Glutamatergic neuron (in vitro differentiated cells): ENCODE data around the gene USO1. TPM values are rescaled to one million over a fixed set of nuclear protein-coding genes. Genes with fewer than 3 reads are reported as not detected.

Source experiments
- DNase-seq: peaks from one replicate; pipeline ENCODE4 v3.0.0; 2022
- H3K27ac Mint-ChIP-seq: one replicate; pipeline ENCODE4 v1.8.0; 2020; ENCODE audit warnings: mild to moderate bottlenecking, mixed read lengths, inconsistent platforms; ENCODE audit not compliant: unreplicated experiment
- H3K27me3 Mint-ChIP-seq: one replicate; pipeline ENCODE4 v1.8.0; 2020; ENCODE audit warnings: mild to moderate bottlenecking, moderate library complexity, mixed read lengths, inconsistent platforms; ENCODE audit not compliant: unreplicated experiment
- H3K36me3 Mint-ChIP-seq: one replicate; pipeline ENCODE4 v1.8.0; 2020; ENCODE audit warnings: mild to moderate bottlenecking, mixed read lengths, inconsistent platforms; ENCODE audit not compliant: unreplicated experiment
- H3K4me1 Mint-ChIP-seq: one replicate; pipeline ENCODE4 v1.8.0; 2020; ENCODE audit warnings: mild to moderate bottlenecking, low read depth, mixed read lengths, inconsistent platforms; ENCODE audit not compliant: unreplicated experiment
- H3K4me3 Mint-ChIP-seq: one replicate; pipeline ENCODE4 v1.8.0; 2020; ENCODE audit warnings: mild to moderate bottlenecking, mixed read lengths, inconsistent platforms; ENCODE audit not compliant: unreplicated experiment
- H3K9me3 Mint-ChIP-seq: one replicate; pipeline ENCODE4 v1.8.0; 2020; ENCODE audit warnings: mild to moderate bottlenecking, moderate library complexity, mixed read lengths, inconsistent platforms; ENCODE audit not compliant: unreplicated experiment
- total RNA-seq: library from RNA; stranded (reverse); fragmentation: NEBNext Ultra II Directional; extraction: Animal tissue kit (Norgen Biotek cat#: 25700); gene quantifications from one replicate; pipeline ENCODE4 v1.2.1, GENCODE V29; 2021; ENCODE audit not compliant: unreplicated experiment
- TF ChIP-seq, protein P1 (sequence below): fragments of 200-600 bp; sonication (generic); IDR thresholded peaks from one replicate; pipeline ENCODE4 v1.5.0; 2021; ENCODE audit not compliant: partially characterized antibody, unreplicated experiment

USO1 gene
- total RNA-seq, 1 donor from 2014 or later = 32.5 TPM

DNA sequence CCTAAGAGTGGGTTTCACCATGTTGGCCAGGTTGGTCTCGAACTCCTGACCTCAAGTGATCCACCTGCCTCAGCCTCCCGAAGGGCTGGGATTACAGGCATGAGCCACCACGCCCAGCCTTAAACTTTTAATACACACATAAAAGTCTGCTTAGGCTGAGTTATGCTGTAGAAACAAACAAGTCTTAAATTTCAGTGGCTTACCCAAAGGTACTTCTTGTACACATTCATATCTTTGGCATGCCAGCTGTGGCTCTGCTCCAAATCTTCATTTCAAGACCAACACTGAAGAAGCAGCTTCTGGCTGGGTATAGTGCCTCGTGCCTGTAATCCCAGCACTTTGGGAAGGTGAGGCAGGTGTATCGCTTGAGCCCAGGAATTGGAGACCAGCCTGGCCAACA is 97.6 kb downstream of the USO1 start:
- H3K9me3 Mint-ChIP-seq = no peaks in the 10 kb centered on the region
- TF ChIP-seq, protein P1, sequence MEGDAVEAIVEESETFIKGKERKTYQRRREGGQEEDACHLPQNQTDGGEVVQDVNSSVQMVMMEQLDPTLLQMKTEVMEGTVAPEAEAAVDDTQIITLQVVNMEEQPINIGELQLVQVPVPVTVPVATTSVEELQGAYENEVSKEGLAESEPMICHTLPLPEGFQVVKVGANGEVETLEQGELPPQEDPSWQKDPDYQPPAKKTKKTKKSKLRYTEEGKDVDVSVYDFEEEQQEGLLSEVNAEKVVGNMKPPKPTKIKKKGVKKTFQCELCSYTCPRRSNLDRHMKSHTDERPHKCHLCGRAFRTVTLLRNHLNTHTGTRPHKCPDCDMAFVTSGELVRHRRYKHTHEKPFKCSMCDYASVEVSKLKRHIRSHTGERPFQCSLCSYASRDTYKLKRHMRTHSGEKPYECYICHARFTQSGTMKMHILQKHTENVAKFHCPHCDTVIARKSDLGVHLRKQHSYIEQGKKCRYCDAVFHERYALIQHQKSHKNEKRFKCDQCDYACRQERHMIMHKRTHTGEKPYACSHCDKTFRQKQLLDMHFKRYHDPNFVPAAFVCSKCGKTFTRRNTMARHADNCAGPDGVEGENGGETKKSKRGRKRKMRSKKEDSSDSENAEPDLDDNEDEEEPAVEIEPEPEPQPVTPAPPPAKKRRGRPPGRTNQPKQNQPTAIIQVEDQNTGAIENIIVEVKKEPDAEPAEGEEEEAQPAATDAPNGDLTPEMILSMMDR = no peak
- H3K4me1 Mint-ChIP-seq = no peaks in the 10 kb centered on the region
- H3K27me3 Mint-ChIP-seq = no peaks in the 10 kb centered on the region
- no peak for DNase-seq
- no peak overlapping the region for H3K27ac Mint-ChIP-seq
- H3K4me3 Mint-ChIP-seq = no peak overlapping the region
- no peaks in the 10 kb centered on the region for H3K36me3 Mint-ChIP-seq

DNA sequence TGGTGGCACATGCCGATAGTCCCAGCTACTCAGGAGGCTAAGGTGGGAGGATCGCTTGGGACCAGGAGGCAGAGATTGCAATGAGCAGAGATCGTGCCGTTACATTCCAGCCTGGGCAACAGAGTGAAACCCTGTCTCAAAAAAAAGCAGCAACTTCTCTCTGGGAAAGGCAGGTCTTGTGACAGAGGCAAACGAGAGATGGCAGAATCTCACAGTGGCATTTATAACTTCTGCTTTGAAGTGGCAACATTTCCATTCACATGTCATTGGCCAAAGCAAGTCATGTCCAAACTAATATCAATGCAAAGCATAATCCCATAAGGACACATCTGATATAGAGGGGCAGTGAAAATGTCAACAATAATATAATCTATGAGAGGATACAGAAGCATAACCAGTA is 98.0 kb downstream of the USO1 start:
- no peaks in the 10 kb centered on the region for H3K4me1 Mint-ChIP-seq
- no peaks in the 10 kb centered on the region for H3K27me3 Mint-ChIP-seq
- no peak overlapping the region for H3K27ac Mint-ChIP-seq
- H3K36me3 Mint-ChIP-seq = no peaks in the 10 kb centered on the region
- TF ChIP-seq, protein P1 = no peak
- no peak for DNase-seq
- no peak overlapping the region for H3K4me3 Mint-ChIP-seq
- H3K9me3 Mint-ChIP-seq = no peaks in the 10 kb centered on the region

DNA sequence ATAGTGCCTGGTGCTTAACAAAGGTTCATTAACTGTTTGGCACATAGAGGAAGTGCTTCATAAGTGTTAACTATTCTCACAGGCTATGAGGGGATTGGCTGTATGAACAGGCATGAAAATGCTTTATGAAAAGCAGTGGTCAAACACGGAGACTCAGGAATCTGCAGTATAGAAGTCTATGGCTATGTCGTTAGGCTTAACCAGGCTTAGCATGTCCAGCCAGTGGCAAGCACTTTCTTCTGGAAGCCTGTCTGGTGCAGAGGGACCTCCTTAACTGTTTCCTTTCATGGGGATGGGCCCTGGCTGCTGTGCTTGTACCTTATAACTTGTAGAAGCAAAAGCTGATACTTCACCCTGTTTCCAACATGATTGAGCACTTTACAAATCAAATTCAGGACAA is 99.4 kb downstream of the USO1 start:
- Mint-ChIP-seq H3K9me3 (no peaks in the 10 kb centered on the region), H3K27ac (no peak overlapping the region), H3K4me3 (no peak overlapping the region), H3K27me3 (no peaks in the 10 kb centered on the region), H3K4me1 (no peaks in the 10 kb centered on the region), H3K36me3 (no peaks in the 10 kb centered on the region)
- TF ChIP-seq, protein P1 = no peak
- DNase-seq = no peak

DNA sequence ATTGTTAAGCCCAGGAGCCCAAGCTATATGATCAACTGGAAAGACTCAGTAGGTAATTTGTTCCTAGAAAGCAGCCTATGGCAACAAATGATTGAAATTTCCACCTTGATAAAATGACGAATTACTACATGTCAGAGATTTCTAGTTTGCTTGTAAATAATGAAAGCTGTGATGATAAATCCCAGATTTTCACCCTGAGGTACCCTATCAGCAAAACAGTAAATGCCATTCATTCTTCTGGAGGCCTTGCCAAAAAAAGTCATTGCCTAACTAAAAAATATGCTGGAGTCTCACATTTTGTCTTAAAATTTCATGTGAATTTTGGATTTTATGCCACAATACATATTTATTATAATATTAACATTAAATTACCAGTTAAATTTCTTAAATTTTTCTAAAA is 106.5 kb downstream of the USO1 start:
- H3K4me3 Mint-ChIP-seq = no peak overlapping the region
- TF ChIP-seq, protein P1 = no peak
- no peak overlapping the region for H3K27ac Mint-ChIP-seq
- no peaks in the 10 kb centered on the region for H3K9me3 Mint-ChIP-seq
- no peak for DNase-seq
- peaks cover 2% of the 10 kb centered on the region for H3K27me3 Mint-ChIP-seq
- H3K4me1 Mint-ChIP-seq = peaks cover 5% of the 10 kb centered on the region
- no peaks in the 10 kb centered on the region for H3K36me3 Mint-ChIP-seq

DNA sequence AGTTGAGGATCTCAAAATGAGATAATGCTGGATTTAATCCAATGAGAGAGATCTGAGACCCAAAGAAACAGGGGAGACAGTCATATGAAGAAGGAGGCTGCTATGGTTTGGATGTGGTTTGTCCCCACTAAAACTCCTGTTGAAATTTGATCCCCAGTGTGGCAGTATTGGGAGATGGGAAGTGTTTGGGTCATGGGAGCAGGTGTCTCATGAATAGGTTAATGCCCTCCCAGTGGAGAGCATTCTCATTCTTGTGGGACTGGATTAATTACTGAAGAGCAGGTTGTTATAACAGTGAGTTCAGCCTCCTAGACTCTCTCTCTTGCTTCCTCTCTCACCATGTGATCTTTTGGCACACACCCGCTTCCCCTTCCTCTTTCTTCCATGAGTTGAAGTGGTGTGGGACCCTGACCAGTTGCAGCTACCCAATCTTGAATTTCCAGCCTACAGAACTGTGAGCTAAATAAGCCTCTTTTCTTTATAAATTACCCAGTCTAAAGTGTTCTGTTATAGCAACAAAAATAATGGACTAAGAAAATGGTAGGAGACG is 107.6 kb downstream of the USO1 start:
- Mint-ChIP-seq H3K27ac (no peak overlapping the region), H3K36me3 (no peaks in the 10 kb centered on the region), H3K9me3 (no peaks in the 10 kb centered on the region), H3K4me1 (peaks cover 5% of the 10 kb centered on the region), H3K27me3 (peaks cover 2% of the 10 kb centered on the region), H3K4me3 (no peak overlapping the region)
- no peak for DNase-seq
- TF ChIP-seq, protein P1 = no peak
